GM18951 (cell line): ENCODE measurements around the gene GLRX5.

Experiments
- POLR2A ChIP-seq: IDR thresholded peaks from 4 replicates; pipeline ENCODE4 v1.6.1; 2011; ENCODE audit warnings: mild to moderate bottlenecking; ENCODE audit not compliant: insufficient read length, insufficient read depth; ENCODE audit errors: extremely low read depth
- in situ Hi-C: fragments of 300-500 bp; cut with MboI; formaldehyde crosslinking; loops from one replicate; pipeline ENCODE4 v1.12.0; 2022; ENCODE audit warnings: low sequenced_read_pairs, mixed read lengths, inconsistent platforms; ENCODE audit not compliant: unreplicated experiment

GLRX5 gene

DNA sequence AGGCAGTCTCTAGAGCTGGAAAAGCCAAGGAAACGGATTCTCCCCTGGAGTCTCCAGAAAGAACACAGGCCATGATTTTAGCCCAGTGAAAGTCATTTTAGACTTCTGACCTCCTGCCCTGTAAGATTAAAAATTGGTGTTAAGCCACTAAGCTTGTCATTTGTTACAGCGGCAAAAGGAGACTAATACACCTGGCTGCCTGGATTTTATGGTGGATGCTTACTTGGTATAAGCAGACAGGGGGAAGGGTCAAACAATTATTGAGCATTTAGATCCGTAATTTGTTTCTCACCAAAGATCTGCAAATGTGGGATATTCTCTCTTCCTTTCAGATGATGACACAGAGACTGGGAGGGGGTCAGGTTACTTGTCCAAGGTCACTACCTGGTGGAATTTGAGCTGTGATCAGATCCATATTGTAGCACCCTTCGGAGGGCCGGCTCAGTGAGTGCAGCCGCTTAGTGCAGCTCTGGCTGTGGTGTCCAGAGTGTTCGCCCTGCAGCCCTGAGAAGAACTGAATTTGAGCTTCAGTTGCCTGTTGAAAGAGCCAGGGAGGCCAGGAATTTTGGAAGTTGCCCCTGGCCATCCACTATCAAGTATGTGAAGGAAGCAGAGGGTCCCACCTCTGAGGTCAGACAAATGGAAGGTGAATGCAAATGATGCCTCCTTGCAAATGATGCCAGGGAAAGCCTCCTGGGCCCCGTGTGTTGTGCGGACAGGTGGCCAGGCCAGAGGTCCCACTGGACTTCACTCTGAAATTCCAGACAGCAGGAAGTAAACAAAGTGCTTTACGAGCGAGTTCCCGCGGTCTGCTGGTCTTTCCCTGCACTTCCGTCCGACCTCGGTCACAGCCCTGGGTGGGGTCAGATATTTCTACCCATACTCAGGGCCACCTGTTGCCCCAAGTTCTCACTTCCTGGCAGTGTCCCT lies 15.1 kb downstream of the GLRX5 start:
- in situ Hi-C loops: no loop called here
- TF ChIP-seq POLR2A: no peak

- in situ Hi-C loops: no loop called here
- no peak for TF ChIP-seq POLR2A
Measured at GRCh38 chr14:95551435-95551834, 16.6 kb downstream of the GLRX5 start.

- in situ Hi-C loops: no loop called here
Measured at GRCh38 chr14:95553141-95553540, 18.3 kb downstream of the GLRX5 start.

DNA sequence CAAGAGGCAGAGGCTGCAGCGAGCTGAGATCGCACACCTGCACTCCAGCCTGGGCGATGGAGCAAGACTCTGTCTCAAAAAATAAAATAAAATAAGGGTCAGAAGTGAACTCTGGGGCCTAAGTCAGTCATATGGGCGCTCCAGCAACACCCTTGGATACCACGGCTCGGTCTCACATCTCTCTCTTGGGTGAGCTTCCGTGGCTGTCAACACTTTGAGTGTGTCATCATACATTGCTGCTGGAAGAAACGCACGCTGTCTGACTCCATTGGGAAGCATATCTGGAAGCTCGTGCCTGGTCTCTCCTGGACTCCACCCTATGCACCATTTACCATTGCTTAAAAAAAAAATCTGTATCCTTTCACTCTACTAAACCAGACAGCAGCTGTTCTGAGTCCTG lies 20.2 kb downstream of the GLRX5 start:
- in situ Hi-C loops: no loop called here

More at GRCh38 chr14:95553141-95553540, 18.3 kb downstream of the GLRX5 start:
- no peak for TF ChIP-seq POLR2A

DNA sequence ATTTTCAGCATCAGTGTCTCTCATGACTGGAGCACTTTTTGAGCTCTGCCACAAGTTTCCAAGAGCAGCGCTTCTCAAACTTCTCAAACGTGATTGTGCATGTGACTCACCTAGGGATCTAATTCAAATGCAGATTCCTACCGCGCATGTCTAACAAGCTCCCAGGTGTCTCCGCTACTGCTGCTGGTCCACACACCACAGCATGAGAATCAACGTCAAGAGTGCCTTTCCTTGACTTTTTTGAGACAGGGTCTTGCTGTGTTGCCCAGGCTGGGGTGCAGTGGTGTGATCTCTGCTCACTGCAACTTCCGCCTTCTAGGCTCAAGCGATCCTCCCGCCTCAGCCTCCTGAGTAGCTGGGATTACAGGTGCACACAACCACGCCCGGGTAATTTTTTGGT lies 22.4 kb downstream of the GLRX5 start:
- TF ChIP-seq POLR2A: no peak
- in situ Hi-C loops: no loop called here

More for the DNA sequence above, 20.2 kb downstream of the GLRX5 start:
- TF ChIP-seq POLR2A: no peak

GRCh38 chr14:95557832-95558231 lies 23.0 kb downstream of the GLRX5 start:
- in situ Hi-C loops: no loop called here

GRCh38 chr14:95559203-95559602 lies 24.4 kb downstream of the GLRX5 start:
- no peak for TF ChIP-seq POLR2A
- in situ Hi-C loops: no loop called here

More at GRCh38 chr14:95557832-95558231, 23.0 kb downstream of the GLRX5 start:
- TF ChIP-seq POLR2A: no peak

- TF ChIP-seq POLR2A: no peak
- in situ Hi-C loops: loop anchor here (10.0 kb wide), 2 partner anchors 214 to 434 kb away; no protein-coding TSS in a partner anchor
Measured at GRCh38 chr14:95561001-95561412, 26.2 kb downstream of the GLRX5 start.

DNA sequence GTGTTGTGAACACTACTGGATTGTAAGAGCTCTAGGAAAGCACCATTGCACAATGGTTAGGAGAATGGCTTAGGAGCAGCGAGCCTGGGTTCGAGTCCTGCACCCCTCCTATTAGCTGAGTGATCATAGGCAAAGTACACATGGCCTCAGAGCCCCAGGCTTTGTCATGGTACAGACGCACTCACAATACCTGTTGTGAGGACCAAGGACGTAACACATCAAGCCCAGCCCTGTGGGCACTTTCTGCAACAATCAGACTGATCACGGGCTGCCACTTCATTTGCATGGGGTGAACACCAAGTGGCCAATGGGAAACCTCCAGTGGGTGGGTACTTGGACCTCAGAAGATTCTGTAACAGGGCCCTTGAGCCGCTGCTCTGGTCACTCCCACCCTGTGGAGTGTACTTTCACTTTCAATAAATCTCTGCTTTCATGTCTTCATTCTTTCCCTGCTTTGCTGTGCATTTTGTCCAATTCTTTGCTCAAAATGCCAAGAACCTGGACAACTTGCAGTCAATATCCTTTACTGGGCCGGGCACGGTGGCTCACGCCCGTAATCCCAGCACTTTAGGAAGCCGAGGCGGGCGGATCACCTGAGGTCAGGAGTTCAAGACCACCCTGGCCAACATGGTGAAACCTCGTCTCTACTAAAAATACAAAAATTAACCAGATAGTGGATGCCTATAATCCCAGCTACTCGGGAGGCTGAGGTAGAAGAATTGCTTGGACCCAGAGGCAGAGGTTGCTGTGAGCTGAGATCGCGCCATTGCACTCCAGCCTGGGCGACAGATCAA lies 28.2 kb downstream of the GLRX5 start:
- in situ Hi-C loops: loop anchor here (10.0 kb wide), 2 partner anchors 212 to 432 kb away; no protein-coding TSS in a partner anchor
- TF ChIP-seq POLR2A: no peak

DNA sequence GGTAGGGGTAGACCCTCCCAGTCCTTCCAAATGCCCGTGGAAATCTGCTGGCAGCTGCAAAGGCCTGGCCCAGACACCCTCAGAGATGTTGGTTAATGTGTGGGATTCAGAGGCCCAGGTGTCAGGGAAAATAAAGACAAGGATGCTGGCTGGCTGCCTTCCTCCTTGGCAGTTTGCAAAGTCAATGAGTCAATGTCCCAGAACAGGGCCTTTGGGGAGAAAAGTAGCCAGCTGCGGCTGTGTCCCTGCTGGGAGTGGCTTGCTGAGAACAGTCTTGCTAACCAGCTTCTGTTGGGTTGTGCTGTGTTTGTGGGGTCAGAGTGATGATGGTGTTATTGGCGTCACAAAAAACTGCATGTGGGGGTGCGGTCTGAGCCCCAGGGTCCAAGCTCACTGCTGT lies 29.2 kb downstream of the GLRX5 start:
- in situ Hi-C loops: loop anchor here (10.0 kb wide), 2 partner anchors 211 to 431 kb away; no protein-coding TSS in a partner anchor
- TF ChIP-seq POLR2A: no peak

GRCh38 chr14:95569440-95569839 lies 34.6 kb downstream of the GLRX5 start:
- in situ Hi-C loops: loop anchor here (10.0 kb wide), 2 partner anchors 205 to 425 kb away; no protein-coding TSS in a partner anchor

GRCh38 chr14:95573313-95573712 lies 38.5 kb downstream of the GLRX5 start:
- in situ Hi-C loops: no loop called here

More at GRCh38 chr14:95569440-95569839, 34.6 kb downstream of the GLRX5 start:
- TF ChIP-seq POLR2A: no peak

More at GRCh38 chr14:95573313-95573712, 38.5 kb downstream of the GLRX5 start:
- TF ChIP-seq POLR2A: no peak
